Hematopoietic multipotent progenitor cell treated with erythropoietin and hydrocortisone succinate and interleukin-3 and kit ligand, for 4 days (in vitro differentiated cells): ENCODE data around the gene ZC3H18.

Source experiments
- DNase-seq: peaks from one replicate; pipeline ENCODE4 v3.0.0-alpha.2; 2015

The ZC3H18 gene

GRCh38 chr16:88584676-88585075 lies 14.5 kb downstream of the ZC3H18 start:
- no peak for DNase-seq

- no peak for DNase-seq
Measured at GRCh38 chr16:88585269-88585668, 15.1 kb downstream of the ZC3H18 start.

GRCh38 chr16:88585927-88586581 lies 15.9 kb downstream of the ZC3H18 start:
- DNase-seq, result no peak

- no peak for DNase-seq
Measured at GRCh38 chr16:88588148-88588547, 17.9 kb downstream of the ZC3H18 start.

GRCh38 chr16:88588754-88589153 lies 18.6 kb downstream of the ZC3H18 start:
- no peak for DNase-seq

- DNase-seq, result no peak
Measured at GRCh38 chr16:88589441-88589840, 19.2 kb downstream of the ZC3H18 start.

GRCh38 chr16:88591577-88592021 lies 21.4 kb downstream of the ZC3H18 start:
- peak; percentile 15 for DNase-seq

GRCh38 chr16:88593061-88593460 lies 22.9 kb downstream of the ZC3H18 start:
- DNase-seq, result no peak

- DNase-seq, result no peak
Measured at GRCh38 chr16:88593489-88593888, 23.3 kb downstream of the ZC3H18 start.

GRCh38 chr16:88593910-88594309 lies 23.7 kb downstream of the ZC3H18 start:
- no peak for DNase-seq

- DNase-seq, result no peak
Measured at GRCh38 chr16:88595101-88595500, 24.9 kb downstream of the ZC3H18 start.

- no peak for DNase-seq
Measured at GRCh38 chr16:88595921-88596320, 25.7 kb downstream of the ZC3H18 start.

- no peak for DNase-seq
Measured at GRCh38 chr16:88596483-88596882, 26.3 kb downstream of the ZC3H18 start.

GRCh38 chr16:88597856-88598491 lies 27.8 kb downstream of the ZC3H18 start:
- no peak for DNase-seq

- DNase-seq, result peak; percentile 59
Measured at GRCh38 chr16:88599092-88599733, 29.0 kb downstream of the ZC3H18 start.

GRCh38 chr16:88599825-88600538 lies 29.8 kb downstream of the ZC3H18 start:
- DNase-seq, result no peak

GRCh38 chr16:88600539-88600896 lies 30.3 kb downstream of the ZC3H18 start:
- DNase-seq, result no peak

GRCh38 chr16:88601313-88602036 lies 31.3 kb downstream of the ZC3H18 start:
- no peak for DNase-seq

- no peak for DNase-seq
Measured at GRCh38 chr16:88602091-88602490, 31.9 kb downstream of the ZC3H18 start.

GRCh38 chr16:88605186-88606147 lies 35.3 kb downstream of the ZC3H18 start:
- DNase-seq, result no peak

GRCh38 chr16:88606148-88606757 lies 36.0 kb downstream of the ZC3H18 start:
- DNase-seq, result no peak
